Umbilical cord (tissue), 2 donors: Measurements from ENCODE around the gene TMEM126B. TPM values are rescaled to one million over a fixed set of nuclear protein-coding genes. Genes with fewer than 3 reads are reported as not detected.

Source experiments
- DNase-seq: peaks from one replicate; pipeline ENCODE4 v3.0.0-alpha.2; 2015; ENCODE audit warnings: low spot score
- total RNA-seq: library from RNA; depleted of rRNA; stranded (reverse); fragments of >200 nt; gene quantifications from one replicate; pipeline ENCODE4 v1.2.3, GENCODE V29; 2014; ENCODE audit warnings: low replicate concordance; ENCODE audit not compliant: insufficient read depth

Gene TMEM126B
- total RNA-seq, 1 donor from 2014 or later: 45.7 TPM

DNA sequence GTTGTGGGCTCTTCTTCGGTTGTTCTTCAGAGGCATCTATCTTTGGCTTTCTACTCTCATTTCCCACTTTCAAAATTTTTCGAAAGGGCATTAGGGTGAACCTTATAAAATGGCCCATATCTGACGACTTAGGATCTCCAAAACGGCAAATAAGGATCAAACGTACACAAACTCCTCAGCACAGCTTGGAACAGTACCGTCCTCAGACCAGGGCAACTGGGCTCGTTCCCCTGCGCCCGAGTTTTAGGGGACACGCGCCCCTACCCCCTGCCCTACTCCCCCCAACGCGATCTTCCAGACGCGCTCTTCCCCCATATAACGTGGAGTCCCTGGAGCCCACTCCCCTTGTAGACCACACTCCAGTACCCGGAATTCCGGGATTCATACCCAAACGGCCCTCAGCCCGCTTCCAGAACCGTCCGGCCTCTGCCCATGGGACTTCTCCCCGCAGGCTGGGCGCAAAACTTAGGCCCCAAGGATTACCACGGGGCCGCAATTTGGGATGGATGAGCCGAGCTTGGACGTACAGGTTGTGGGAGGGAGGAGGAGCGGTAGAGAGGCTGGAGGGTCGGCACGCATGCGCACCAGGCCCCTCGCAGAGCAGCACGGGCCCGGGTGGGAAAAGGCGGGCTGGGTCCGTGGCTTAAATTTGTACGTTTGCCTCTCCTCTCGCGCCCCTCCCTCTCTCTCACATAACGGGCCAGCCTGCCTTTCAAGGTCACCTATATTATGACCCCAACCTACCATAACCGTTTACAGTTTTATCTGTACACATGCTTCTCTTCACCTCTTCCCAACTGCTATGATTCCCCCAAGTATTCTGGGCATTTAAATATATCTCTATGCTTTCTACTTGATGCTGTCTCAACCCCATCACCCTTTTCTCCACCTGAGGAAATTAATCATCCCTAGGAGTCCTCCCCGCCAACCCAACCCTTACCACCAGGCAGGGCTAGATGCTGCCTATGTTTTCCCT is 54.2 kb downstream of the TMEM126B start:
- peak; percentile 80 for DNase-seq

DNA sequence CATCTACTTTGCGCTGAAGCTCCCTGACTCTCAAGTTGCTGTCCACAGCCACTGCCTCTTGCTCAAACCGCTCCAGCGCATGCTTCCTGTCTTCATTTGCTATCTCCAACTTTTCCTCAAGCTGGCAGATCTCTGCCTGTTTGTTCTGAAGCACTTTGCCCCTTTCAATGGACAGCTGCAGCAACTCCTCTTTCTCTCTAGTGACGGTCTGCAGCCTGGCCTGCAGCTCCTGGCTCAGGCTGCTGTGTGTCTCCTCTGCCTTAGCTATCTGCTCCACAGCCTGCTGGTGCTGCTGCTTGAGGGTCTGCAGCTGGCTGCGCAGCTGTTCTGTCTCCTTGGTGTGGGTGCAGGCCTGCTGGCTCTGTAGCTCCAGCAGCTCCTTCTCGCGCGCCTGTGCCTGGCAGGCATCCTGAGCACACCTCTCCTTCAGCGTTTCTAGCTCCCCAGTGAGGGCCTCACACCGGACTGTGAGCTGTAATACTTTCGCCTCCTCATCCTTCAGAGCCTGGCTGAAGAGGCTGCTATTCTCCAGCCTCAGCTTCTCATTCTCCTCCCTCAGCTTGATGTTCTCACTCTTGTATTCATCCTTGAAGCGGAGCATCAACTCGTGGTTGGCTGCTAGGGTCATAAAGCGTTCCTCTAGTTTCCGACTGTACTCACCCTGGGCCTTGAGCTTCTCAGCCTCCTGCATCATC is 56.9 kb downstream of the TMEM126B start:
- DNase-seq: peak; percentile 55

DNA sequence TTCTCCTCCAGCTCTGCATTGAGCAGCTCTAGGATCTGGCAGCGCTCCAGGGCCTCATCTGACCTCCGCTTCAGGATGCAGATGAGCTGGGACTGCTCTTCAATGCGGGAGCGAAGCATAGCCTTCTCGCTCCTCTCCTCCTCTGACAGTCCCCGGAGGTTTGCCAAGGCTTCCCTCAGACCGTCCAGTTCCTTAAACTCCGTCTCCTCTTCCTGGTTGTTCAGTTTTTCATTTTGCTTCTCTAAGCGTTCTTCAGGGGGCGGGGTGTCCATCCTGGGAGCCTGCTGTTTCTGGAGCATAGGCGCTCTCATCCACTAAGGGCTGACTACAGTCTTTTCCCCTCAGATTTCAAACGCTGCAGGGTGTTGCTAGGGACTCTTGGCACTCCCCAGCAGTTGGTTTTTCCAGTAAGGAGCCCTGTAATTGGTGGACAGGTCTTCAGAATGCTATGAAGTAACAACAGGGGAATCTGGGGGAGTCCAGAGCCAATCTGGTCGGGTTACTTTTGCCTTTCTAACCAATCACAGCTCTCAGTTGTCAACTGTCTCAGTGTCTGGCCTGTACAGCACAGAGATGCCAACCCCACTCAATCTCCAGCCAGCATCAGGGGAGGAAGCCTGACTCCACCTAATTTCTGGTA is 57.5 kb downstream of the TMEM126B start, which contains the start of gene CCDC89:
Gene CCDC89, minus strand, starts transcription at position 376 of the 640 bp plus-strand sequence. Its CDS starts 65 bp downstream, at position 311.
- peak; percentile 98 for DNase-seq

Other genes with a start within 250 kb of the TMEM126B start
- 25.3 TPM for gene DLG2, start 1.2 kb upstream of the TMEM126B start, total RNA-seq
- gene TMEM126A, start 19.4 kb downstream of the TMEM126B start, total RNA-seq: 20.2 TPM
- 70.1 TPM for gene CREBZF, start 36.5 kb downstream of the TMEM126B start, total RNA-seq
- 10.8 TPM for gene CCDC89, start 57.6 kb downstream of the TMEM126B start, total RNA-seq
- gene SYTL2, start 182.5 kb downstream of the TMEM126B start, total RNA-seq: 286 TPM
- 0.72 TPM for gene CCDC83, start 226.8 kb downstream of the TMEM126B start, total RNA-seq